SHP77 treated with DMSO at 0.1 percent for 48 hours (cell line): ENCODE results near the gene CTNNA2.

ENCODE experiments used
- DNase-seq: peaks from one replicate; lab custom pipeline; 2025; lab: John Stamatoyannopoulos, UW

Gene CTNNA2

GRCh38 chr2:79612999-79613398, 100.1 kb downstream of the CTNNA2 start:
- DNase-seq, result no peak

- no peak for DNase-seq
Observed at GRCh38 chr2:79619442-79619841, 106.6 kb downstream of the CTNNA2 start.

- no peak for DNase-seq
Observed at GRCh38 chr2:79619976-79620375, 107.1 kb downstream of the CTNNA2 start.

- DNase-seq, result no peak
Observed at GRCh38 chr2:79620679-79621078, 107.8 kb downstream of the CTNNA2 start.

GRCh38 chr2:79621252-79621651, 108.4 kb downstream of the CTNNA2 start:
- DNase-seq, result no peak

GRCh38 chr2:79621755-79622154, 108.9 kb downstream of the CTNNA2 start:
- no peak for DNase-seq

GRCh38 chr2:79622508-79622907, 109.7 kb downstream of the CTNNA2 start:
- no peak for DNase-seq

- DNase-seq, result no peak
Observed at GRCh38 chr2:79627237-79627636, 114.4 kb downstream of the CTNNA2 start.

GRCh38 chr2:79630060-79630459, 117.2 kb downstream of the CTNNA2 start:
- DNase-seq, result no peak

GRCh38 chr2:79630972-79631557, 118.2 kb downstream of the CTNNA2 start:
- no peak for DNase-seq

- peak; percentile 12 for DNase-seq
Observed at GRCh38 chr2:79638410-79638809, 125.6 kb downstream of the CTNNA2 start.

GRCh38 chr2:79638954-79639353, 126.1 kb downstream of the CTNNA2 start:
- no peak for DNase-seq

GRCh38 chr2:79640001-79640400, 127.2 kb downstream of the CTNNA2 start:
- no peak for DNase-seq

GRCh38 chr2:79649531-79649930, 136.7 kb downstream of the CTNNA2 start:
- no peak for DNase-seq

GRCh38 chr2:79660557-79660956, 147.7 kb downstream of the CTNNA2 start:
- no peak for DNase-seq

- DNase-seq, result no peak
Observed at GRCh38 chr2:79665091-79665490, 152.2 kb downstream of the CTNNA2 start.

- DNase-seq, result no peak
Observed at GRCh38 chr2:79666430-79666829, 153.6 kb downstream of the CTNNA2 start.

- DNase-seq, result no peak
Observed at GRCh38 chr2:79669714-79670113, 156.9 kb downstream of the CTNNA2 start.

GRCh38 chr2:79670198-79670597, 157.3 kb downstream of the CTNNA2 start:
- peak; percentile 79 for DNase-seq

- no peak for DNase-seq
Observed at GRCh38 chr2:79686884-79687283, 174.0 kb downstream of the CTNNA2 start.

GRCh38 chr2:79695248-79695647, 182.4 kb downstream of the CTNNA2 start:
- no peak for DNase-seq

GRCh38 chr2:79697200-79697599, 184.3 kb downstream of the CTNNA2 start:
- no peak for DNase-seq

GRCh38 chr2:79700651-79701050, 187.8 kb downstream of the CTNNA2 start:
- no peak for DNase-seq

- no peak for DNase-seq
Observed at GRCh38 chr2:79702905-79703304, 190.1 kb downstream of the CTNNA2 start.

- DNase-seq, result no peak
Observed at GRCh38 chr2:79711098-79711497, 198.2 kb downstream of the CTNNA2 start.
